Right atrium auricular region (tissue), 2 donors: ENCODE results near the gene LMF1. TPM values are rescaled to one million over a fixed set of nuclear protein-coding genes. Genes with fewer than 3 reads are reported as not detected.

Source experiments
- DNase-seq: peaks from one replicate; pipeline ENCODE4 v3.0.0-alpha.2; 2019; ENCODE audit warnings: low spot score
- H3K27ac ChIP-seq, 2 donors: fragments of 200-600 bp; sonication (generic); 1 replicate in 1 of 2; 2 replicates in 1 of 2; pipeline ENCODE4 v1.5.1; 2016 to 2019
- H3K27me3 ChIP-seq, 2 donors: fragments of 200-600 bp; sonication (generic); one replicate each; pipeline versions ENCODE4 v1.5.1 to v1.6.0; 2017 to 2019
- H3K36me3 ChIP-seq: fragments of 200-600 bp; sonication (generic); one replicate; pipeline ENCODE4 v1.5.1; 2016
- H3K4me1 ChIP-seq, 2 donors: fragments of 200-600 bp; sonication (generic); one replicate each; pipeline versions ENCODE4 v1.5.1 to v1.6.0; 2017 to 2019
- H3K4me3 ChIP-seq, 2 donors: fragments of 200-600 bp; sonication (generic); 1 replicate in 1 of 2; 2 replicates in 1 of 2; pipeline ENCODE4 v1.5.1; 2017 to 2019; ENCODE audit warnings: mild to moderate bottlenecking in 1 of 2, moderate library complexity in 1 of 2
- H3K9me3 ChIP-seq, 2 donors: fragments of 200-600 bp; sonication (generic); one replicate each; pipeline ENCODE4 v1.5.1; 2019
- CTCF ChIP-seq, 2 donors: fragments of 200-600 bp; sonication (generic); IDR thresholded peaks; one replicate each; pipeline ENCODE4 v1.5.1; 2019; ENCODE audit warnings: antibody characterized with exemption in 2 of 2
- total RNA-seq, 2 donors: library from RNA; depleted of rRNA; stranded (reverse); fragments of >200 nt; gene quantifications; one replicate each; pipeline ENCODE4 v1.1.0, GENCODE V29; 2016

LMF1 gene
- total RNA-seq, 2 donors from 2014 or later = 11.9 to 14.1 TPM

GRCh38 chr16:868846-869822 lies 101.7 kb downstream of the LMF1 start:
- Histone ChIP-seq H3K27me3 (no peaks in the 10 kb centered on the region), H3K27ac (no peak overlapping the region), H3K36me3 (no peaks in the 10 kb centered on the region), H3K4me3 (no peak overlapping the region), H3K9me3 (no peaks in the 10 kb centered on the region), H3K4me1 (no peaks in the 10 kb centered on the region)
- DNase-seq = no peak
- TF ChIP-seq CTCF (IDR thresholded peaks at IDR 0.05) = no peak

- Histone ChIP-seq H3K4me1 (no peaks in the 10 kb centered on the region), H3K27ac (no peak overlapping the region), H3K27me3 (no peaks in the 10 kb centered on the region), H3K36me3 (no peaks in the 10 kb centered on the region), H3K4me3 (no peak overlapping the region), H3K9me3 (no peaks in the 10 kb centered on the region)
- no peak for TF ChIP-seq CTCF (IDR thresholded peaks at IDR 0.05)
- DNase-seq = no peak
Measured at GRCh38 chr16:868386-868755, 102.4 kb downstream of the LMF1 start.

- Histone ChIP-seq H3K27me3 (no peaks in the 10 kb centered on the region), H3K4me1 (no peaks in the 10 kb centered on the region), H3K4me3 (no peak overlapping the region), H3K27ac (no peak overlapping the region), H3K9me3 (no peaks in the 10 kb centered on the region), H3K36me3 (no peaks in the 10 kb centered on the region)
- DNase-seq = no peak
- no peak for TF ChIP-seq CTCF (IDR thresholded peaks at IDR 0.05)
Measured at GRCh38 chr16:867421-868385, 103.1 kb downstream of the LMF1 start.

- Histone ChIP-seq H3K36me3 (no peaks in the 10 kb centered on the region), H3K27me3 (no peaks in the 10 kb centered on the region), H3K27ac (no peak overlapping the region), H3K4me3 (no peak overlapping the region), H3K4me1 (no peaks in the 10 kb centered on the region), H3K9me3 (no peaks in the 10 kb centered on the region)
- TF ChIP-seq CTCF (IDR thresholded peaks at IDR 0.05) = no peak
- DNase-seq = no peak
Measured at GRCh38 chr16:866252-866896, 104.4 kb downstream of the LMF1 start.

GRCh38 chr16:865026-865425 lies 105.8 kb downstream of the LMF1 start:
- Histone ChIP-seq H3K4me1 (no peaks in the 10 kb centered on the region), H3K4me3 (no peak overlapping the region), H3K36me3 (no peaks in the 10 kb centered on the region), H3K27me3 (no peaks in the 10 kb centered on the region), H3K27ac (no peak overlapping the region), H3K9me3 (no peaks in the 10 kb centered on the region)
- TF ChIP-seq CTCF (IDR thresholded peaks at IDR 0.05) = no peak
- no peak for DNase-seq
